ENCODE data around the gene LMO3. TPM values are rescaled to one million over a fixed set of nuclear protein-coding genes. Genes with fewer than 3 reads are reported as not detected.

The LMO3 gene
- total RNA-seq, 1 donor from 2014 or later = 2.6 TPM

GRCh38 chr12:16610001-16610585 is 4.1 kb upstream of the LMO3 start:
- no peak overlapping the region for H3K27ac ChIP-seq (ENCODE audit: low read depth, low read length)
- H3K4me1 ChIP-seq (ENCODE audit: control insufficient read depth in 3 of 3, insufficient read depth in 3 of 3, low read length in 3 of 3) = peaks cover 12 to 15% (median 13%) of the 10 kb centered on the region in 3 donors
- peaks cover 17 to 29% (median 27%) of the 10 kb centered on the region in 3 donors for H3K27me3 ChIP-seq (ENCODE audit: control insufficient read depth in 3 of 3, insufficient read depth in 3 of 3, low read length in 3 of 3)
- peak overlapping the region in 1 of 3 donors; percentile 7 for H3K4me3 ChIP-seq (ENCODE audit: low read length in 3 of 3)
- no peaks in the 10 kb centered on the region for H3K9me3 ChIP-seq (ENCODE audit: control insufficient read depth in 3 of 3, low read length in 3 of 3)
- no peaks in the 10 kb centered on the region for H3K36me3 ChIP-seq (ENCODE audit: control insufficient read depth in 3 of 3, insufficient read depth in 3 of 3, low read length in 3 of 3)
- H3K9ac ChIP-seq (ENCODE audit: low read depth in 1 of 3, low read length in 3 of 3) = peak overlapping the region in 1 of 3 donors; percentile 40

- H3K9ac ChIP-seq (ENCODE audit: low read depth in 1 of 3, low read length in 3 of 3) = no peak overlapping the region
- no peaks in the 10 kb centered on the region for H3K9me3 ChIP-seq (ENCODE audit: control insufficient read depth in 3 of 3, low read length in 3 of 3)
- H3K27ac ChIP-seq (ENCODE audit: low read depth, low read length) = no peak overlapping the region
- peaks cover 17 to 35% (median 29%) of the 10 kb centered on the region in 3 donors for H3K27me3 ChIP-seq (ENCODE audit: control insufficient read depth in 3 of 3, insufficient read depth in 3 of 3, low read length in 3 of 3)
- H3K4me1 ChIP-seq (ENCODE audit: control insufficient read depth in 3 of 3, insufficient read depth in 3 of 3, low read length in 3 of 3) = peaks cover 12 to 15% (median 13%) of the 10 kb centered on the region in 3 donors
- H3K36me3 ChIP-seq (ENCODE audit: control insufficient read depth in 3 of 3, insufficient read depth in 3 of 3, low read length in 3 of 3) = no peaks in the 10 kb centered on the region
- H3K4me3 ChIP-seq (ENCODE audit: low read length in 3 of 3) = no peak overlapping the region
Measured at GRCh38 chr12:16608946-16609539, 3.1 kb upstream of the LMO3 start.

- H3K9ac ChIP-seq (ENCODE audit: low read depth in 1 of 3, low read length in 3 of 3) = no peak overlapping the region
- H3K4me1 ChIP-seq (ENCODE audit: control insufficient read depth in 3 of 3, insufficient read depth in 3 of 3, low read length in 3 of 3) = peaks cover 12 to 15% (median 13%) of the 10 kb centered on the region in 3 donors
- H3K27me3 ChIP-seq (ENCODE audit: control insufficient read depth in 3 of 3, insufficient read depth in 3 of 3, low read length in 3 of 3) = peaks cover 17 to 35% (median 29%) of the 10 kb centered on the region in 3 donors
- no peaks in the 10 kb centered on the region for H3K9me3 ChIP-seq (ENCODE audit: control insufficient read depth in 3 of 3, low read length in 3 of 3)
- H3K36me3 ChIP-seq (ENCODE audit: control insufficient read depth in 3 of 3, insufficient read depth in 3 of 3, low read length in 3 of 3) = no peaks in the 10 kb centered on the region
- H3K27ac ChIP-seq (ENCODE audit: low read depth, low read length) = no peak overlapping the region
- H3K4me3 ChIP-seq (ENCODE audit: low read length in 3 of 3) = no peak overlapping the region
Measured at GRCh38 chr12:16607906-16608775, 2.2 kb upstream of the LMO3 start.

- H3K9ac ChIP-seq (ENCODE audit: low read depth in 1 of 3, low read length in 3 of 3) = peak overlapping the region in 1 of 3 donors; percentile 33
- H3K36me3 ChIP-seq (ENCODE audit: control insufficient read depth in 3 of 3, insufficient read depth in 3 of 3, low read length in 3 of 3) = no peaks in the 10 kb centered on the region
- peak overlapping the region; percentile 49 to 70 (median 65) for H3K4me3 ChIP-seq (ENCODE audit: low read length in 3 of 3)
- H3K27ac ChIP-seq (ENCODE audit: low read depth, low read length) = no peak overlapping the region
- peaks cover 12 to 15% (median 13%) of the 10 kb centered on the region in 3 donors for H3K4me1 ChIP-seq (ENCODE audit: control insufficient read depth in 3 of 3, insufficient read depth in 3 of 3, low read length in 3 of 3)
- peaks cover 17 to 35% (median 29%) of the 10 kb centered on the region in 3 donors for H3K27me3 ChIP-seq (ENCODE audit: control insufficient read depth in 3 of 3, insufficient read depth in 3 of 3, low read length in 3 of 3)
- no peaks in the 10 kb centered on the region for H3K9me3 ChIP-seq (ENCODE audit: control insufficient read depth in 3 of 3, low read length in 3 of 3)
Measured at GRCh38 chr12:16606991-16607390, 1.0 kb upstream of the LMO3 start.

- Histone ChIP-seq H3K4me3 (ENCODE audit: low read length in 3 of 3) (peak overlapping the region; percentile 49 to 70 (median 65)), H3K4me1 (ENCODE audit: control insufficient read depth in 3 of 3, insufficient read depth in 3 of 3, low read length in 3 of 3) (peaks cover 12 to 15% (median 13%) of the 10 kb centered on the region in 3 donors), H3K9ac (ENCODE audit: low read depth in 1 of 3, low read length in 3 of 3) (peak overlapping the region; percentile 39 to 74 (median 60)), H3K27ac (ENCODE audit: low read depth, low read length) (no peak overlapping the region), H3K9me3 (ENCODE audit: control insufficient read depth in 3 of 3, low read length in 3 of 3) (no peaks in the 10 kb centered on the region), H3K27me3 (ENCODE audit: control insufficient read depth in 3 of 3, insufficient read depth in 3 of 3, low read length in 3 of 3) (peaks cover 17 to 35% (median 29%) of the 10 kb centered on the region in 3 donors), H3K36me3 (ENCODE audit: control insufficient read depth in 3 of 3, insufficient read depth in 3 of 3, low read length in 3 of 3) (no peaks in the 10 kb centered on the region)
Measured at GRCh38 chr12:16606201-16606849, 363 bp upstream of the LMO3 start.

- Histone ChIP-seq H3K27me3 (ENCODE audit: control insufficient read depth in 3 of 3, insufficient read depth in 3 of 3, low read length in 3 of 3) (peaks cover 17 to 32% (median 29%) of the 10 kb centered on the region in 3 donors), H3K27ac (ENCODE audit: low read depth, low read length) (no peak overlapping the region), H3K4me3 (ENCODE audit: low read length in 3 of 3) (peak overlapping the region; percentile 49 to 70 (median 65)), H3K9ac (ENCODE audit: low read depth in 1 of 3, low read length in 3 of 3) (peak overlapping the region in 2 of 3 donors; percentile 39 to 74), H3K4me1 (ENCODE audit: control insufficient read depth in 3 of 3, insufficient read depth in 3 of 3, low read length in 3 of 3) (peaks cover 12 to 15% (median 13%) of the 10 kb centered on the region in 3 donors), H3K9me3 (ENCODE audit: control insufficient read depth in 3 of 3, low read length in 3 of 3) (no peaks in the 10 kb centered on the region), H3K36me3 (ENCODE audit: control insufficient read depth in 3 of 3, insufficient read depth in 3 of 3, low read length in 3 of 3) (no peaks in the 10 kb centered on the region)
Measured at GRCh38 chr12:16605642-16606116, 283 bp downstream of the LMO3 start.

GRCh38 chr12:16604596-16605252 is 1.2 kb downstream of the LMO3 start:
- no peak overlapping the region for H3K9ac ChIP-seq (ENCODE audit: low read depth in 1 of 3, low read length in 3 of 3)
- H3K4me1 ChIP-seq (ENCODE audit: control insufficient read depth in 3 of 3, insufficient read depth in 3 of 3, low read length in 3 of 3) = peaks cover 12 to 15% (median 13%) of the 10 kb centered on the region in 3 donors
- H3K36me3 ChIP-seq (ENCODE audit: control insufficient read depth in 3 of 3, insufficient read depth in 3 of 3, low read length in 3 of 3) = no peaks in the 10 kb centered on the region
- peak overlapping the region in 2 of 3 donors; percentile 6 to 13 for H3K4me3 ChIP-seq (ENCODE audit: low read length in 3 of 3)
- no peaks in the 10 kb centered on the region for H3K9me3 ChIP-seq (ENCODE audit: control insufficient read depth in 3 of 3, low read length in 3 of 3)
- H3K27ac ChIP-seq (ENCODE audit: low read depth, low read length) = no peak overlapping the region
- H3K27me3 ChIP-seq (ENCODE audit: control insufficient read depth in 3 of 3, insufficient read depth in 3 of 3, low read length in 3 of 3) = peaks cover 17 to 29% (median 26%) of the 10 kb centered on the region in 3 donors

GRCh38 chr12:16603916-16604575 is 1.9 kb downstream of the LMO3 start:
- H3K36me3 ChIP-seq (ENCODE audit: control insufficient read depth in 3 of 3, insufficient read depth in 3 of 3, low read length in 3 of 3) = no peaks in the 10 kb centered on the region
- peaks cover 13 to 26% (median 24%) of the 10 kb centered on the region in 3 donors for H3K27me3 ChIP-seq (ENCODE audit: control insufficient read depth in 3 of 3, insufficient read depth in 3 of 3, low read length in 3 of 3)
- peaks cover 12 to 15% (median 13%) of the 10 kb centered on the region in 3 donors for H3K4me1 ChIP-seq (ENCODE audit: control insufficient read depth in 3 of 3, insufficient read depth in 3 of 3, low read length in 3 of 3)
- H3K9me3 ChIP-seq (ENCODE audit: control insufficient read depth in 3 of 3, low read length in 3 of 3) = no peaks in the 10 kb centered on the region
- no peak overlapping the region for H3K4me3 ChIP-seq (ENCODE audit: low read length in 3 of 3)
- no peak overlapping the region for H3K27ac ChIP-seq (ENCODE audit: low read depth, low read length)
- H3K9ac ChIP-seq (ENCODE audit: low read depth in 1 of 3, low read length in 3 of 3) = no peak overlapping the region
